PC-9 (cell line): ENCODE data around the gene AOAH. TPM values are rescaled to one million over a fixed set of nuclear protein-coding genes. Genes with fewer than 3 reads are reported as not detected.
"Not testable (repeated sequence)": the region's sequence is repeated elsewhere in the genome, so short reads cannot be mapped to it uniquely, and the experiment has no call there.

ENCODE experiments used
- BruUV-seq: library from RNA; stranded (reverse); fragments of 400-500 nt; replicated peaks from 2 replicates; lab custom pipeline; 2021; lab: Mats Ljungman, UMichigan
- CTCF ChIA-PET: fragments of 300-600 bp; sonication (Branson Sonifier 250); formaldehyde crosslinking; loops from one replicate; lab custom pipeline; 2022; ENCODE audit warnings: antibody characterized with exemption; lab: Charles Lee
- POLR2A ChIA-PET: fragments of 300-600 bp; sonication (Branson Sonifier 250); formaldehyde crosslinking; loops from one replicate; lab custom pipeline; 2022; ENCODE audit warnings: antibody characterized with exemption; ENCODE audit not compliant: unreplicated experiment; lab: Charles Lee
- DNase-seq, 2 experiments: peaks; one replicate each; pipeline versions ENCODE4 v3.0.0 to v3.0.0-alpha.2; 2015 to 2022; ENCODE audit warnings: mixed read lengths in 1 of 2
- H2AFZ ChIP-seq: fragments of 200-600 bp; sonication (generic); 2 replicates; pipeline ENCODE4 v1.8.1; 2017; ENCODE audit warnings: antibody characterized with exemption
- H3F3A ChIP-seq: fragments of 200-600 bp; sonication (generic); 2 replicates; pipeline ENCODE4 v1.8.1; 2017; ENCODE audit warnings: antibody characterized with exemption, mild to moderate bottlenecking, low read depth; ENCODE audit not compliant: insufficient read depth
- H3K27ac ChIP-seq: fragments of 200-600 bp; sonication (generic); 2 replicates; pipeline ENCODE4 v1.6.1; 2016; ENCODE audit warnings: mixed run types
- H3K27me3 ChIP-seq: fragments of 200-600 bp; sonication (generic); 2 replicates; pipeline ENCODE4 v1.6.1; 2016; ENCODE audit warnings: low read depth, mixed run types; ENCODE audit not compliant: insufficient read depth
- H3K36me3 ChIP-seq: fragments of 200-600 bp; sonication (generic); 2 replicates; pipeline ENCODE4 v1.6.1; 2016; ENCODE audit warnings: low read depth, mixed run types
- H3K4me1 ChIP-seq: fragments of 200-600 bp; sonication (generic); replicated peaks from 2 replicates; pipeline ENCODE4 v1.6.1; 2016; ENCODE audit warnings: mixed run types; ENCODE audit not compliant: insufficient read depth
- H3K4me2 ChIP-seq: fragments of 200-600 bp; sonication (generic); 2 replicates; pipeline ENCODE4 v1.6.1; 2017; ENCODE audit warnings: mixed run types
- H3K4me3 ChIP-seq: fragments of 200-600 bp; sonication (generic); 2 replicates; pipeline ENCODE4 v1.6.1; 2016; ENCODE audit warnings: mixed run types
- H3K79me2 ChIP-seq: fragments of 200-600 bp; sonication (generic); 2 replicates; pipeline ENCODE4 v1.6.1; 2017; ENCODE audit warnings: low read depth, mixed run types
- H3K9me2 ChIP-seq: fragments of 200-600 bp; sonication (generic); 2 replicates; pipeline ENCODE4 v1.8.1; 2017; ENCODE audit warnings: mild to moderate bottlenecking; ENCODE audit not compliant: insufficient read depth
- H3K9me3 ChIP-seq: fragments of 200-600 bp; sonication (generic); 2 replicates; pipeline ENCODE4 v1.8.1; 2016; ENCODE audit warnings: low read depth; ENCODE audit not compliant: insufficient read depth
- H4K20me1 ChIP-seq: fragments of 200-600 bp; sonication (generic); 2 replicates; pipeline ENCODE4 v1.8.1; 2017; ENCODE audit not compliant: insufficient read depth
- EZH2 ChIP-seq: fragments of 200-600 bp; sonication (generic); IDR thresholded peaks from 2 replicates; pipeline ENCODE4 v1.8.0; 2017; ENCODE audit warnings: antibody characterized with exemption, low read depth
- intact Hi-C: fragments of 100-400 bp; cut with micrococcal nuclease; formaldehyde crosslinking; loops from one replicate; pipeline ENCODE4 v1.10.0; 2022; ENCODE audit not compliant: unreplicated experiment
- total RNA-seq: library from RNA; stranded (reverse); gene quantifications from 2 replicates; pipeline ENCODE4 v1.2.3, GENCODE V29; 2021
- TF ChIP-seq, protein P1 (sequence below): fragments of 200-600 bp; sonication (generic); conservative IDR thresholded peaks from 2 replicates; pipeline ENCODE4 v1.6.1; 2017; ENCODE audit warnings: mixed run types, antibody characterized with exemption, mild to moderate bottlenecking, moderate library complexity

Gene AOAH
- total RNA-seq, 1 experiment from 2014 or later, result not detected

DNA sequence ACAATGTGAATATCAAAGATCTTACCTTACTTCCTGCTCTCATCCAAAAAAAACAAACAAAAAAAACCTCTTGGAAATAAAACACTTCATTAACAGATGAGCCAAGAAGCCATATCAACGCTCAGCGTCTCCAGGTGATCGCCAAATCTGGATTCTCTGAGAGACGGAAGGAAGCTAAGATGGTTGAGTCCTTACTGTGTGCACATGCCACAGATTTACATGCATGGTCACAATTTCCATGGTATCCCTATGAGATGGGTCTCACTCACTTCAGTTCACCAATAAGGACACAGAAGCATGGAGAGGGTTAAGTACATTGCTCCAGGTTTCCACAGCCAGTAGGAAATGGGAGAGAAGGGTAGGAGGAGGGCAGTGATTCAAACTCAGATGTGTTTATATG, 1.0 kb downstream of the AOAH start:
- peaks cover 14% of the 10 kb centered on the region; the same call in 1 of the 2 replicates for H3K27me3 ChIP-seq
- no peaks in the 10 kb centered on the region for H3K4me1 ChIP-seq
- no peaks in the 10 kb centered on the region for H3F3A ChIP-seq
- no peak overlapping the region for H2AFZ ChIP-seq
- H3K79me2 ChIP-seq, result no peaks in the 10 kb centered on the region
- no peak overlapping the region for H3K4me2 ChIP-seq
- intact Hi-C loops, result no loop called here
- BruUV-seq, result no TSS peak
- H3K9me3 ChIP-seq, result 0 out of 2 replicates have a peak, but pooled peaks cover 2% of the 10 kb centered on the region
- 0 out of 2 replicates have a peak, but pooled peaks cover 3% of the 10 kb centered on the region for H4K20me1 ChIP-seq
- no peak overlapping the region for H3K4me3 ChIP-seq
- CTCF ChIA-PET, result no interaction called here
- no peak for DNase-seq
- no peaks in the 10 kb centered on the region for H3K36me3 ChIP-seq
- no peaks in the 10 kb centered on the region for H3K9me2 ChIP-seq
- TF ChIP-seq, protein P1, sequence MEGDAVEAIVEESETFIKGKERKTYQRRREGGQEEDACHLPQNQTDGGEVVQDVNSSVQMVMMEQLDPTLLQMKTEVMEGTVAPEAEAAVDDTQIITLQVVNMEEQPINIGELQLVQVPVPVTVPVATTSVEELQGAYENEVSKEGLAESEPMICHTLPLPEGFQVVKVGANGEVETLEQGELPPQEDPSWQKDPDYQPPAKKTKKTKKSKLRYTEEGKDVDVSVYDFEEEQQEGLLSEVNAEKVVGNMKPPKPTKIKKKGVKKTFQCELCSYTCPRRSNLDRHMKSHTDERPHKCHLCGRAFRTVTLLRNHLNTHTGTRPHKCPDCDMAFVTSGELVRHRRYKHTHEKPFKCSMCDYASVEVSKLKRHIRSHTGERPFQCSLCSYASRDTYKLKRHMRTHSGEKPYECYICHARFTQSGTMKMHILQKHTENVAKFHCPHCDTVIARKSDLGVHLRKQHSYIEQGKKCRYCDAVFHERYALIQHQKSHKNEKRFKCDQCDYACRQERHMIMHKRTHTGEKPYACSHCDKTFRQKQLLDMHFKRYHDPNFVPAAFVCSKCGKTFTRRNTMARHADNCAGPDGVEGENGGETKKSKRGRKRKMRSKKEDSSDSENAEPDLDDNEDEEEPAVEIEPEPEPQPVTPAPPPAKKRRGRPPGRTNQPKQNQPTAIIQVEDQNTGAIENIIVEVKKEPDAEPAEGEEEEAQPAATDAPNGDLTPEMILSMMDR, result no peak
- no peak for TF ChIP-seq EZH2
- POLR2A ChIA-PET, result no interaction called here
- no peak overlapping the region for H3K27ac ChIP-seq

DNA sequence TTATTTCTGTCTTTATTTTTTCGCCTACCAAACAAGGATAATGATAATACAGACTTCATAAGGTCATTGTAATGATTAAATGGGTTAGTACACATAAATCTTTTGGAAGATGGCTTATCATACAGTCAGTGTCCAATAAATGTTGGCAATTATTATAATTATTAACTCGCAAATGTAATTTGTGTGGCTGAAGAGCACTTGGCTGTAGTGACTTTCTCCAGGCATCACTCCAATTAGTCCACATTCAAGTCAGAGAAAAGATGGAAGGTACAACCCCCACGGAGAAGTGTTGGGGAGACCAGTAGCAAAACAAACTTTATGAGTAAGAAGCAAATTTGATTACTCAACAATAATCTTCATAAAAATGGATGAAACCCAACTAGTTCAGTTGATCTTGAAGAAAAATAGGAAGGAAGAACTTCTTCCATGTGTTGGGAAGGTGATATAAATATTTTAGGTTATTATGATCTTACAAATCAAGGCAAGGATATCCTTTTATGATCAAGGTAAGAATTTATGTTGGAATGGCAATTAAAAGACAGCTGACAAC, 5.1 kb downstream of the AOAH start:
- ChIA-PET POLR2A (no interaction called here), CTCF (no interaction called here)
- intact Hi-C loops, result no loop called here
- H3K4me3 ChIP-seq, result no peak overlapping the region
- 0 out of 2 replicates have a peak, but pooled peaks cover 2% of the 10 kb centered on the region for H3K9me3 ChIP-seq
- no peak overlapping the region for H3K4me2 ChIP-seq
- H3K27ac ChIP-seq, result no peak overlapping the region
- no peaks in the 10 kb centered on the region for H4K20me1 ChIP-seq
- H3F3A ChIP-seq, result no peaks in the 10 kb centered on the region
- peaks cover 14% of the 10 kb centered on the region; the same call in 1 of the 2 replicates for H3K27me3 ChIP-seq
- no peaks in the 10 kb centered on the region for H3K4me1 ChIP-seq
- peaks cover 3% of the 10 kb centered on the region; the same call in 1 of the 2 replicates for H3K9me2 ChIP-seq
- no peak overlapping the region for H2AFZ ChIP-seq
- no peaks in the 10 kb centered on the region for H3K79me2 ChIP-seq
- DNase-seq, result no peak
- H3K36me3 ChIP-seq, result no peaks in the 10 kb centered on the region
- no TSS peak for BruUV-seq
- TF ChIP-seq EZH2, result no peak
- TF ChIP-seq, protein P1, result no peak

DNA sequence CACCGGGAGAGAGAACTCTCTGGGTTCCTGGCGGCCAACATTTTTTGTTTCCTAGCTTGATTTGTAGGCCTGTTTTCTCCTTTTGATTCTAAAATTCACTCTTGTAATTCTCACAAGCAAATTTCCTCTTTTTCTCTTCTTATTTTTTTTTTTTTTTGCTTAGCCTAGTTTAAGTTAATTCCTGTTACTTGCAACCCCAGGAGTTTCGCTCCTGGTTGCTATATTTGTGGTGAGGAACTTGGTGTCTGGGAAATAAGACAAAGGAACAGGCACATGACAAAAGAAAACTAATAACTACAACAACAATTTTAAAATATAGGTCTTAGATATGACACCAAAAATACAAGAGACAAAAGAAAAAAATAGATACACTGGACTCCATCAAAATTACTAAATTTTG, 6.7 kb downstream of the AOAH start:
- no peaks in the 10 kb centered on the region for H3K36me3 ChIP-seq
- H3K4me2 ChIP-seq, result no peak overlapping the region
- H3K9me2 ChIP-seq, result peaks cover 3% of the 10 kb centered on the region; the same call in 1 of the 2 replicates
- H3K27me3 ChIP-seq, result peaks cover 14% of the 10 kb centered on the region; the same call in 1 of the 2 replicates
- ChIA-PET CTCF (no interaction called here), POLR2A (no interaction called here)
- TF ChIP-seq EZH2, result no peak
- TF ChIP-seq, protein P1, result no peak
- no peaks in the 10 kb centered on the region for H3K79me2 ChIP-seq
- 0 out of 2 replicates have a peak, but pooled peaks cover 2% of the 10 kb centered on the region for H3K9me3 ChIP-seq
- H3K4me1 ChIP-seq, result no peaks in the 10 kb centered on the region
- H3K27ac ChIP-seq, result no peak overlapping the region
- H3F3A ChIP-seq, result no peaks in the 10 kb centered on the region
- no peak overlapping the region for H2AFZ ChIP-seq
- H3K4me3 ChIP-seq, result no peak overlapping the region
- intact Hi-C loops, result no loop called here
- BruUV-seq, result no TSS peak
- no peaks in the 10 kb centered on the region for H4K20me1 ChIP-seq
- DNase-seq, result no peak

DNA sequence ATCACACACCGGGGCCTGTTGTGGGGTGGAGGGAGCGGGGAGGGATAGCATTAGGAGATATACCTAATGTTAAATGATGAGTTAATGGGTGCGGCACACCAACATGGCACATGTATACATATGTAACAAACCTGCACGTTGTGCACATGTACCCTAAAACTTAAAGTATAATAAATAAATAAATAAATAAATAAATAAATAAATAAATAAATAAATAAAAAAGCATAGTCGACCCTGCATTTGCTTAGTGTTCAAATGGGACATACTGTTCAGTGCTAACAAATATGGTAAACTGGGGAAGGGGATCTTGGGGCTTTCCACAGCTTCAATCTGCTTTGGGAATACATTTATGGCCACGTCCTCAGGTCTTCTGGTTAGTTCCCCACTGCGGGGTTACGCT, 7.5 kb downstream of the AOAH start:
- H2AFZ ChIP-seq, H3K4me1 ChIP-seq, DNase-seq, H3K9me3 ChIP-seq, BruUV-seq, POLR2A ChIA-PET, H3F3A ChIP-seq, H3K9me2 ChIP-seq, H3K4me2 ChIP-seq, H3K4me3 ChIP-seq, H3K36me3 ChIP-seq, H4K20me1 ChIP-seq, intact Hi-C loops, CTCF ChIA-PET, H3K27ac ChIP-seq, H3K79me2 ChIP-seq: not testable (repeated sequence)
- H3K27me3 ChIP-seq, result peaks cover 14% of the 10 kb centered on the region; the same call in 1 of the 2 replicates
